Ramos (cell line): ENCODE results near the gene TMEM202.
"Not testable (repeated sequence)": the region's sequence is repeated elsewhere in the genome, so short reads cannot be mapped to it uniquely, and the experiment has no call there.

ENCODE experiments used
- in situ Hi-C: fragments of 300-500 bp; cut with MboI; formaldehyde crosslinking; loops from one replicate; pipeline ENCODE4 v1.14.3; 2022; ENCODE audit warnings: low sequenced_read_pairs; ENCODE audit not compliant: unreplicated experiment

The TMEM202 gene

DNA sequence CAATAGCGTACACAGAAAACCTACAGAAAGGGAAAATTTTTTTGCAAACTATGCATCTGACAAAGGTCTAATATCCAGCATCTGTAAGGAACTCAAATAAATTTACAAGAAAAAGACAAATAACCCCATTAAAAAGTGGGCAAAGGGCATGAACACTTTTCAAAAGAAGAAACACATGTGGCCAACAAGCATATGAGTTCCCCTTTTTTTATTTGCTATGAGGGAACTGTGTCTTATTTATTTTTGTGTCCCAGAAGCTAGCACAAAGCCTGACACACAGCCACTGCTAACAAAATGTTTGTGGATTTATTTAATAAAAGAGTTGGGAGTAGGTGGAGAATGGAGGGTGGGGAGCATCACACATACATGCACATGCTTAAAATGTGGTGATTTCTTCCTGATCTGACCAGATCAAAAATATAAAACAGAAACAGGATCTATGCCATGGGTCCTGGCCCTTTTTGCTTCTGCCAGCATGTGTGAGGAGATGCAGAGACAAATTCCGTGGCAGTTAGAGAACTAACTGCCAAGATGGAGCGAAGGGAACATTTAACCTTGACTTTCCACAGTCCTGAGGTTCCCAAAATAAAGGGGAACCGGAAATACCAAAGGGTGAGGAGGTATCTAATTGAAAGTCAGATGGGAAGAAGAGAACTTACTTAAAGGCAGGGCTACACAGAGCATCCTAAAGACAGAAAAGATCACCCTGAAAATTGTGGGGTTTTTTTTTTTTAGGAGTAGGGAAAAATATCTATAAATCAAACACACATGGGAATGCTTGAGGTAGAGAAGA, at the start of gene TMEM202:
TMEM202 (plus strand) TSS at position 510 of the 793 bp plus-strand sequence; CDS start at position 532, 22 bp downstream.
- in situ Hi-C loops: no loop called here

GRCh38 chr15:72353266-72353665, 44.8 kb upstream of the TMEM202 start:
- in situ Hi-C loops: no loop called here

- in situ Hi-C loops: no loop called here
These were observed 43.6 kb upstream of the TMEM202 start for GRCh38 chr15:72354496-72354895.

- in situ Hi-C loops: no loop called here
These were observed 40.0 kb upstream of the TMEM202 start for GRCh38 chr15:72358121-72358520.

DNA sequence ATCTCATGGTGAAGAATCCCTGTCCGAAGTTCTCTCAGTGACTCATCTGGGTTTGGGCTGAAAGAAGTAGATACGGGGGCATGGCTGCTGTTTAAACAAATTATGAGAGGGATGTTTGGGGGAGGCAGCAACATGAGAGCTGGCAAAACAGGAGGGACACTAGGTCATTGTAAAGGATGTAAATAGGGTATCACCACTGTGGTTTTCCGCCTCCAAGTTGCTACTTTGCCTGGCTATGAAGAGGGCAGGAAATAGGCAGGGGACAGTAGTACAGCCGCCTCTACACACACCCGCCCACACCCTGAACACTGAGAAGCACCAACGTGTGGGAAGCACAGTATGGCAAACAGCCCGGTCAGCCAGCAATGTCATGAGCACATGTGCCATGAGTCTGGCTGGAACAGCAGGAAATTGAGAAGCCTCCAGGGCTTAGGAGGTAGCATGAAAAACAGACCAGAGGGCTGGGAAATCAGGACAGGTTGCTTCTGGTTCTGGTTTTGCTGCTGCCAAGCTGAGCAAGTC, 39.4 kb upstream of the TMEM202 start:
- in situ Hi-C loops: no loop called here

DNA sequence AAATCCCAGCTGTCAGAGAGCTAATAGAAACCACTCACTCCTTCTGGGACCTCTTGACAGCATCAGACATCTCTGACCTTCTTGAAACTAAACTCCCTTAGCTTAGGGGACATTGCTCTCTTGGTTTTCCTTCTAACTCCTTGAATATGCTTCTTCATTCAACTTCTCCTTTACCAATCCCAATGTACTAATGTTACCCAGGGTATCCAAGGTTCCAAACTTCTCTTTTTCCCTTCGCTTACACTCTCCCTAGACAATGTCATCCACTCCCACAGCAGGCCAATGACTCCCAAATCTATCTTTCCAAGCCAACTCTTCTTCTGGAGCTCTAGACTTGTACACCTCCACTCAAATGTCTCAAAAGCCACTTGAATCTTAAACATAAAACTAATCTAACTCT, 36.9 kb upstream of the TMEM202 start:
- in situ Hi-C loops: no loop called here

- in situ Hi-C loops: no loop called here
These were observed 32.3 kb upstream of the TMEM202 start for GRCh38 chr15:72365844-72366243.

- in situ Hi-C loops: no loop called here
These were observed 29.8 kb upstream of the TMEM202 start for GRCh38 chr15:72368325-72368724.

DNA sequence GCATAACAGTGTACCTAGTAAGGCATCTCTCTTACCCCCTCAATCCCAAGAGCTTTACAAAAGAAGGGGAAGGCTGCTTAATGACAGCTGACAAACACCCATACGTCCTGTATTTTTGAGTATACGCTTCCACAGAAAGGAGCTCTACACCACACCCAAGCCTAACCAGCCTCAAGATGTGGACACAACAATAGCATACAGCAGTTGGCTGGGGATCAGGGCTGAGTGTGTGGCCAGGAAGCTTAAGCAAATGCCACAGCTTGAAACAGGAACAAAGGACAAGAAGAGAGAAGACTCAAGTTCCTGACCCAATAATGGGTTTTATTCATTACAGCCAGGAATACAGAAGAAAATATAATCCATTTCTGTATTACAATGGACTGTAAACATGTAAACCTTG, 29.2 kb upstream of the TMEM202 start:
- in situ Hi-C loops: no loop called here

DNA sequence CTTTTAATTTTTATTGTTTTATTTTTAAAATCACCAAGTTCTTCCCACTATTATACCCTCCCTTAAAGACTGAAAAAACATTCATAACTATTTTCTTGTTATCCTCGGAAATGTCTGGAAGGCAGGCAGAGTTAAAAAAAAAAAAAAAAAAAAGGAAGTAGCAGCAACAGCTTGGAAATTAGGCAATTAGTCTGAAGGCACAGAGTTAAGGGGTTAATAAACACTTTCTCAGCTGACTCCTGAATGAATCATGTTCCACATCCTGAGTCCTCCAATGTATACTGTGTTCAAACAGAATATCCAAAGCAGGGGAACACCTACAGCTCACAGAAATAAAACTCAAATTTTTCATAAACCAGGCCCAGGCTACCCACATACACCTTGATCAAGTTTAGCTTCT, 28.1 kb upstream of the TMEM202 start:
- in situ Hi-C loops: no loop called here

DNA sequence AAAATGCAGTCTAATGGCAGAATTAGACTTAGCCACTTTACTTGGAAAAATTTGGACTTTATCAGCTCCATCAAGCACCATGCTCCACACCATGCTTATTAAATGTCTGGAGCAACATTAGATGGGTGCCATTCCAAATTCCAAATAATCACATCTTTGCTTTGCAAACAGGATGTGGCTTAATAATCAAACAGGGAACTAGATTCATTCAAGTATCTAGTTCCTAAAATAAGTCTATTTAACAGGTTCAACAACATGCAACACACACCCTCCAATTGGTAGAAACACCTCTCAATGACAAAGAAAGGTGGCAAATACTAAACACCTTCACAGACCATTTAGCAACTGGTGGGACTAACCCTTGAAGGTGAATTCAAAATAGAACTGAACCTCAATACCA, 25.7 kb upstream of the TMEM202 start:
- in situ Hi-C loops: no loop called here

DNA sequence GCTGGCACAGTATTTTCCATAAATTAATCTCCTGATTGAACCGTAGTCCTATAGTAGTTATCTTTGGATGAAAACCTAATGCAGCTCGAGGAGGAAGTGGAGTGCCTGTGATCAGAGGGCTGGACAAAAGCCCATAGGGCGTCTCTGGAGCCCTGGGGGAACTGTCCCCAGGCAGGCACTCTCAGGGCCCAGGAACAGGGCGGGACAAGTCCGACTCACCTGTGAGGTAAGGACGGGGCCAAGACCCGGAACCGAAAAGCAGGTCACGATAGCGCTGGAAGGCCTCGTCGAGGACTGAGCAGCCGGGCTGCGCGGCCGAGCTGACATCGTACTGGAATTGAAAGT, 22.6 kb upstream of the TMEM202 start:
- in situ Hi-C loops: no loop called here

DNA sequence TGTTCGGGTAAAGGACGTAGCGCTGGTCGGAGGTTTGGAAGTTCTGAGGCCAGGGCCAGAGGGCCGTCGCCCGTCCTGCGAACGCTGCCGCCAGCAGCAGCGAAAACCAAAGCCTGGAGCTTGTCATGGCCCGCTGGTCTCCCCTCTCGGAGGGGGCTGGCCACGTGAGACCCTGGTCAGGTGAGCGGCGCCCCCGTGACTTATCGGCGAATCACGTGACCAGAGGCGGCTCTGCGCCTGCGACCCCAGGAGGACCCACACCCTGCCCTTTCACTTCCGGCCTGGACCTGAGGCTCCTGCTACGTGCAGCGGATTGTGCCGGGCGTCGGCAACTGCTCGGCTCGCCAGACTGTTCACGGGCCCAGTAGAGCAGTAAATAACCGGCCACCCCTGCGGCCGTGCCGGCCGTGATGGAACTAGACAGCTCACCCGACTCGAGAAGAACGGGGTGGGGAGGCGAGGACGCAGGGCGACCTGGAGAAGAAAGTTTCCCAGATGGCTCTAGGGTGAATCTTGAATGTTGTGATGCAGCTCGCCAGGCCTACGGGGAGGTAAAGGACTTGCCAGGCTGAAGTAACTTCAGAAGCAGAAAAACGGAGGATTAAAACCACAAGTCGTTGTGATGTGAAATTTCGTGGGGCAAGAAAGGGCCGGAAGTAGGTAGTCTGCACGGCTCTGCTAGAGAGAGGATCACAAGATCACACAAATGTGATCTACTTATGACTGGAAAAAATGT, 22.1 kb upstream of the TMEM202 start, which contains the start of gene HEXA:
HEXA (minus strand) TSS at position 169 of the 736 bp plus-strand sequence; CDS start at position 127, 42 bp downstream.
- in situ Hi-C loops: no loop called here

DNA sequence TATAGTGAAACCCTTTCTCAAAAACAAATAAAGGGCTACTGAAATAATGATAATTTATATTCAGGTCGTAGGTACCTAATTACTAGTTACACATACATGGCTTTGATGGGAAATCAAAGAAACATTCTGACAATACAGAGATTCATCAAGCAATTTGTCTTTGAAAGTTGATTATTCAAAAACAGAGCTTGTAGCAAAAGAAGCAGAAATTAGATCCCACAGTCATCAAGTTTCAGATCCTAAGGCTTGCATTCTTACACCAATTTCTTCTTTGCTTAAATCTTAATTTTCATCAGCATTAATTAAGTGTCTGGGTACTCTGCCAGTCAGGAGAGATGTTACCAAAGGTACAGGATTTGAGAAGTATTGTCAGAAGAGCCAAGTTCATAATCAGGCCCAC, 20.8 kb upstream of the TMEM202 start:
- in situ Hi-C loops: no loop called here

- in situ Hi-C loops: not testable (repeated sequence)
These were observed 19.0 kb upstream of the TMEM202 start for GRCh38 chr15:72379106-72379505.

- in situ Hi-C loops: no loop called here
These were observed 18.2 kb upstream of the TMEM202 start for GRCh38 chr15:72379856-72380430.

- in situ Hi-C loops: no loop called here
These were observed 17.4 kb upstream of the TMEM202 start for GRCh38 chr15:72380743-72381142.

DNA sequence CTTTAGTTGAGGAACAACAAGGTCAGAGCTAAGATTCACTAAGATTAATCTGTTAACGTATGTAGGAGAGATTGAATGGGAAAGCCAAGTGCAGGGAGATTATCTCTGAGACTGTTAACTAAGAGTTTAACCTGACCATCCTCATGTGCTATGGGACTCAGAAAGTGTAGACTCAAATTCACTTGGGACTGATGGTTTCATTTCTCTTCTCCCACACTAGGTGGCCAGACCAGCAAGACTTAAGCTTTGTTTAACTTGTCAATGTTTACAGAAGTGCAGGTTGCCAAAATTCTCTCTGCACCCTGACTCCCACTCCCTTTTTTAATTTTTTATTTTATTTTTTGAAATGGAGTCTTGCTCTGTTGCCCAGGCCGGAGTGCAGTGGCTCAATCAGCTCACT, 16.0 kb upstream of the TMEM202 start:
- in situ Hi-C loops: no loop called here

- in situ Hi-C loops: no loop called here
These were observed 10.4 kb upstream of the TMEM202 start for GRCh38 chr15:72387741-72388140.

GRCh38 chr15:72389231-72389630, 8.9 kb upstream of the TMEM202 start:
- in situ Hi-C loops: no loop called here

DNA sequence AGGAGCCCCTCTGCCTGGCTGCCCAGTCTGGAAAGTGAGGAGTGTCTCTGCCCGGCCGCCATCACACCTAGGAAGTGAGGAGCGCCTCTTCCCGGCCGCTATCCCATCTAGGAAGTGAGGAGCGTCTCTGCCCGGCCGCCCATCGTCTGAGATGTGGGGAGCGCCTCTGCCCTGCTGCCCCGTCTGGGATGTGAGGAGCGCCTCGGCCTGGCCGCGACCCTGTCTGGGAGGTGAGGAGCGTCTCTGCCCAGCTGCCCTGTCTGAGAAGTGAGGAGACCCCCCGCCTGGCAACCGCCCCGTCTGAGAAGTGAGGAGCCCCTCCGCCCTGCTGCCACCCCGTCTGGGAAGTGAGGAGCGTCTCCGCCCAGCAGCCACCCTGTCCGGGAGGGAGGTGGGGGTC, 1.8 kb upstream of the TMEM202 start:
- in situ Hi-C loops: not testable (repeated sequence)
